Thymus (tissue), 14 donors: ENCODE results near the gene SLAMF7. TPM values are rescaled to one million over a fixed set of nuclear protein-coding genes. Genes with fewer than 3 reads are reported as not detected.
"Not testable (repeated sequence)": the region's sequence is repeated elsewhere in the genome, so short reads cannot be mapped to it uniquely, and the experiment has no call there.

ENCODE experiments used
- DNase-seq, 9 donors: peaks; one replicate each; pipeline ENCODE4 v3.0.0-alpha.2; 2013; ENCODE audit warnings: low spot score in 9 of 9, low read depth in 6 of 9, missing footprints in 1 of 9
- H3K27ac ChIP-seq, 2 donors: one replicate each; pipeline ENCODE4 v1.5.1; 2013; ENCODE audit warnings: control low read depth in 1 of 2, low read depth in 1 of 2, low read length in 1 of 2, mild to moderate bottlenecking in 1 of 2, moderate library complexity in 1 of 2
- H3K27me3 ChIP-seq, 2 donors: one replicate each; pipeline ENCODE4 v1.5.1; 2013; ENCODE audit warnings: low read length in 1 of 2; ENCODE audit not compliant: control insufficient read depth in 2 of 2, insufficient read depth in 1 of 2
- H3K36me3 ChIP-seq, 2 donors: one replicate each; pipeline ENCODE4 v1.5.1; 2013; ENCODE audit warnings: low read length in 1 of 2, mild to moderate bottlenecking in 1 of 2, moderate library complexity in 1 of 2; ENCODE audit not compliant: control insufficient read depth in 2 of 2, insufficient read depth in 2 of 2
- H3K4me1 ChIP-seq, 2 donors: one replicate each; pipeline ENCODE4 v1.5.1; 2013; ENCODE audit warnings: low read length in 2 of 2; ENCODE audit not compliant: control insufficient read depth in 2 of 2, insufficient read depth in 2 of 2
- H3K4me3 ChIP-seq, 2 donors: one replicate each; pipeline ENCODE4 v1.5.1; 2013; ENCODE audit warnings: low read length in 2 of 2, control low read depth in 1 of 2, mild to moderate bottlenecking in 1 of 2
- H3K9me3 ChIP-seq, 2 donors: one replicate each; pipeline ENCODE4 v1.5.1; 2013; ENCODE audit warnings: low read length in 1 of 2, mild to moderate bottlenecking in 1 of 2; ENCODE audit not compliant: control insufficient read depth in 2 of 2, insufficient read depth in 1 of 2
- WGBS: extraction: QIAGEN DNeasy Blood & Tissue Kit; methylation state at CpG from one replicate; pipeline ENCODE4 v1.1.7; 2013; 5-methylcytosine and 5-hydroxymethylcytosine counted together
- long read RNA-seq, 10 donors: transcript quantifications; one replicate each; lab custom pipeline, GENCODE V29; 2026
- polyA plus RNA-seq: library from polyadenylated mRNA; stranded (reverse); fragments of 200-250 nt; gene quantifications from one replicate; pipeline ENCODE4 v1.2.3, GENCODE V29; 2013
- total RNA-seq: library from RNA; stranded (reverse); fragments of 120-200 nt; gene quantifications from one replicate; pipeline ENCODE4 v1.2.4, GENCODE V29; 2013
- donor health status: healthy.

The SLAMF7 gene
- 6.4 TPM for total RNA-seq
- 17.6 TPM for polyA plus RNA-seq
- long read RNA-seq, donor 1, partial matches to known transcripts = 0 of 1 reads
- long read RNA-seq, donor 1, other reads (novel, unspliced or antisense) = 0 of 1 reads
- long read RNA-seq, donor 2, partial matches to known transcripts = 8 of 11 reads
- long read RNA-seq, donor 2, other reads (novel, unspliced or antisense) = 0 of 11 reads
- long read RNA-seq, donor 3, partial matches to known transcripts = 0 of 1 reads
- long read RNA-seq, donor 3, other reads (novel, unspliced or antisense) = 0 of 1 reads
- long read RNA-seq, donor 4, partial matches to known transcripts = 0 of 3 reads
- long read RNA-seq, donor 4, other reads (novel, unspliced or antisense) = 0 of 3 reads
- long read RNA-seq, donor 5, partial matches to known transcripts = 0 of 4 reads
- long read RNA-seq, donor 5, other reads (novel, unspliced or antisense) = 0 of 4 reads
- long read RNA-seq, donor 6 = 0 reads
- long read RNA-seq, donor 7, partial matches to known transcripts = 0 of 3 reads
- long read RNA-seq, donor 7, other reads (novel, unspliced or antisense) = 0 of 3 reads
- long read RNA-seq, donor 8, partial matches to known transcripts = 0 of 1 reads
- long read RNA-seq, donor 8, other reads (novel, unspliced or antisense) = 0 of 1 reads
- long read RNA-seq, donor 9, partial matches to known transcripts = 0 of 1 reads
- long read RNA-seq, donor 9, other reads (novel, unspliced or antisense) = 0 of 1 reads
- long read RNA-seq, donor 10, partial matches to known transcripts = 0 of 2 reads
- long read RNA-seq, donor 10, other reads (novel, unspliced or antisense) = 0 of 2 reads

- no peak within 1 kb of the TSS for H3K27ac ChIP-seq
Observed at GRCh38 chr1:160739098-160739511, at the start of gene SLAMF7. Gene SLAMF7, plus strand, starts transcription at chr1:160739247. Its CDS starts 55 bp downstream, at chr1:160739302.

GRCh38 chr1:160692390-160692789 is 46.7 kb upstream of the SLAMF7 start:
- not testable (repeated sequence) for H3K27me3 ChIP-seq, H3K4me3 ChIP-seq, H3K4me1 ChIP-seq, DNase-seq, H3K27ac ChIP-seq, H3K9me3 ChIP-seq
- peaks cover 0 to 13% of the 10 kb centered on the region in 2 donors for H3K36me3 ChIP-seq
- 93% methylated on average over 10 of the region's 10 CpGs for WGBS

More at GRCh38 chr1:160739098-160739511, at the start of gene SLAMF7:
- Histone ChIP-seq H3K27me3 (no peaks in the 10 kb centered on the region), H3K9me3 (peaks cover 0 to 4% of the 10 kb centered on the region in 2 donors), H3K4me3 (peak within 1 kb of the TSS in 1 of 2 donors; percentile 4), H3K4me1 (peaks cover 20 to 23% of the 10 kb centered on the region in 2 donors), H3K36me3 (no peaks in the 10 kb centered on the region)
- no peak for DNase-seq
- 85% methylated on average over 5 of the region's 5 CpGs for WGBS

- H3K36me3 ChIP-seq = peaks cover 11 to 29% of the 10 kb centered on the region in 2 donors
- H3K27ac ChIP-seq = no peak overlapping the region
- WGBS = 93% methylated on average over 5 of the region's 5 CpGs
- no peaks in the 10 kb centered on the region for H3K27me3 ChIP-seq
- peaks cover 6 to 20% of the 10 kb centered on the region in 2 donors for H3K4me1 ChIP-seq
- H3K9me3 ChIP-seq = no peaks in the 10 kb centered on the region
- DNase-seq = no peak
- no peak overlapping the region for H3K4me3 ChIP-seq
Observed at GRCh38 chr1:160702100-160702499, 36.9 kb upstream of the SLAMF7 start.

- H3K9me3 ChIP-seq = no peaks in the 10 kb centered on the region
- no peak for DNase-seq
- no peaks in the 10 kb centered on the region for H3K27me3 ChIP-seq
- WGBS = 61% methylated on average over 4 of the region's 4 CpGs
- H3K4me3 ChIP-seq = no peak overlapping the region
- H3K4me1 ChIP-seq = peaks cover 28 to 42% of the 10 kb centered on the region in 2 donors
- peaks cover 11 to 40% of the 10 kb centered on the region in 2 donors for H3K36me3 ChIP-seq
- peak overlapping the region in 1 of 2 donors; percentile 42 for H3K27ac ChIP-seq
Observed at GRCh38 chr1:160704250-160704649, 34.8 kb upstream of the SLAMF7 start.

GRCh38 chr1:160705212-160705621 is 33.8 kb upstream of the SLAMF7 start:
- not testable (repeated sequence) for H3K4me3 ChIP-seq
- 87% methylated on average over 3 of the region's 3 CpGs for WGBS

GRCh38 chr1:160705742-160706141 is 33.3 kb upstream of the SLAMF7 start:
- no peaks in the 10 kb centered on the region for H3K9me3 ChIP-seq

More at GRCh38 chr1:160705212-160705621, 33.8 kb upstream of the SLAMF7 start:
- Histone ChIP-seq H3K4me1 (peaks cover 35 to 49% of the 10 kb centered on the region in 2 donors), H3K36me3 (peaks cover 11 to 45% of the 10 kb centered on the region in 2 donors)
- not testable (repeated sequence) for H3K27me3 ChIP-seq, DNase-seq, H3K9me3 ChIP-seq, H3K27ac ChIP-seq

GRCh38 chr1:160706526-160707235 is 32.4 kb upstream of the SLAMF7 start:
- WGBS = 32% methylated on average over 4 of the region's 4 CpGs
- no peaks in the 10 kb centered on the region for H3K27me3 ChIP-seq
- H3K4me3 ChIP-seq = peak overlapping the region in 1 of 2 donors; percentile 89
- DNase-seq = no peak
- no peaks in the 10 kb centered on the region for H3K9me3 ChIP-seq
- peaks cover 8 to 43% of the 10 kb centered on the region in 2 donors for H3K36me3 ChIP-seq
- H3K4me1 ChIP-seq = peaks cover 40 to 53% of the 10 kb centered on the region in 2 donors
- H3K27ac ChIP-seq = peak overlapping the region in 1 of 2 donors; percentile 77

More at GRCh38 chr1:160705742-160706141, 33.3 kb upstream of the SLAMF7 start:
- H3K27ac ChIP-seq = no peak overlapping the region
- H3K4me3 ChIP-seq = no peak overlapping the region
- H3K27me3 ChIP-seq = no peaks in the 10 kb centered on the region
- peaks cover 38 to 49% of the 10 kb centered on the region in 2 donors for H3K4me1 ChIP-seq
- DNase-seq = no peak
- peaks cover 11 to 45% of the 10 kb centered on the region in 2 donors for H3K36me3 ChIP-seq

- H3K27me3 ChIP-seq = no peaks in the 10 kb centered on the region
- H3K36me3 ChIP-seq = peaks cover 8 to 36% of the 10 kb centered on the region in 2 donors
- 58% methylated on average over 8 of the region's 8 CpGs for WGBS
- H3K9me3 ChIP-seq = no peaks in the 10 kb centered on the region
- peak in 2 of 9 donors; percentile 30 to 59 for DNase-seq
- peak overlapping the region; percentile 88 to 89 for H3K4me3 ChIP-seq
- peaks cover 43 to 59% of the 10 kb centered on the region in 2 donors for H3K4me1 ChIP-seq
- peak overlapping the region; percentile 47 to 77 for H3K27ac ChIP-seq
Observed at GRCh38 chr1:160707236-160708064, 31.6 kb upstream of the SLAMF7 start.
